Mesenchymal stem cell (in vitro differentiated cells and primary cell): ENCODE results near the gene B2M.
"Not testable (repeated sequence)": the region's sequence is repeated elsewhere in the genome, so short reads cannot be mapped to it uniquely, and the experiment has no call there.

ENCODE experiments used
- DNase-seq: peaks from one replicate; pipeline ENCODE4 v3.0.0-alpha.2; 2013
- H2AFZ ChIP-seq: one replicate; pipeline ENCODE4 v1.6.1; 2013; ENCODE audit warnings: low read depth, mild to moderate bottlenecking, control low read depth, inconsistent platforms, low read length, moderate library complexity
- H2AK5ac ChIP-seq: 2 replicates; pipeline ENCODE4 v1.6.1; 2013; ENCODE audit warnings: low read length, moderate library complexity, mild to moderate bottlenecking, inconsistent platforms; ENCODE audit not compliant: severe bottlenecking
- H2BK120ac ChIP-seq: one replicate; pipeline ENCODE4 v1.6.1; 2013; ENCODE audit warnings: low read depth, mild to moderate bottlenecking, inconsistent platforms, low read length, moderate library complexity
- H2BK12ac ChIP-seq, 2 experiments: one replicate each; pipeline ENCODE4 v1.6.1; 2013; ENCODE audit warnings: inconsistent platforms in 2 of 2, low read length in 2 of 2, mild to moderate bottlenecking in 2 of 2, moderate library complexity in 2 of 2, control low read depth in 1 of 2
- H2BK15ac ChIP-seq: one replicate; pipeline ENCODE4 v1.6.1; 2013; ENCODE audit warnings: mild to moderate bottlenecking, low read depth, inconsistent platforms; ENCODE audit not compliant: poor library complexity, severe bottlenecking
- H2BK5ac ChIP-seq: 2 replicates; pipeline ENCODE4 v1.6.1; 2013; ENCODE audit warnings: low read depth, mild to moderate bottlenecking, low read length, control low read depth, inconsistent platforms; ENCODE audit not compliant: poor library complexity, severe bottlenecking
- H3K14ac ChIP-seq, 2 experiments: one replicate each; pipeline ENCODE4 v1.6.1; 2013; ENCODE audit warnings: inconsistent platforms in 2 of 2, low read length in 2 of 2, control low read depth in 1 of 2, mild to moderate bottlenecking in 1 of 2, moderate library complexity in 1 of 2
- H3K18ac ChIP-seq, 2 experiments: one replicate each; pipeline ENCODE4 v1.6.1; 2013; ENCODE audit warnings: inconsistent platforms in 2 of 2, low read length in 2 of 2, control low read depth in 1 of 2, low read depth in 1 of 2, mild to moderate bottlenecking in 1 of 2
- H3K23ac ChIP-seq, 2 experiments: one replicate each; pipeline ENCODE4 v1.6.1; 2013; ENCODE audit warnings: inconsistent platforms in 2 of 2, low read length in 2 of 2, mild to moderate bottlenecking in 2 of 2, moderate library complexity in 2 of 2, control low read depth in 1 of 2
- H3K27ac ChIP-seq: 2 replicates; pipeline ENCODE4 v1.5.1; 2013; ENCODE audit warnings: mild to moderate bottlenecking, moderate library complexity, low read length, control low read depth, inconsistent platforms; ENCODE audit not compliant: poor library complexity, severe bottlenecking
- H3K27me3 ChIP-seq, 2 experiments: 2 replicates each; pipeline versions ENCODE4 v1.6.1 to v1.7.0; 2013; ENCODE audit warnings: low read length in 2 of 2, mild to moderate bottlenecking in 2 of 2, moderate library complexity in 2 of 2, control low read depth in 1 of 2, inconsistent platforms in 1 of 2; ENCODE audit not compliant: control insufficient read depth in 1 of 2, insufficient read depth in 1 of 2
- H3K36me3 ChIP-seq, 2 experiments: 2 replicates each; pipeline versions ENCODE4 v1.6.1 to v1.7.0; 2013; ENCODE audit warnings: low read length in 2 of 2, control low read depth in 1 of 2, inconsistent platforms in 1 of 2, low read depth in 1 of 2, mild to moderate bottlenecking in 1 of 2; ENCODE audit not compliant: insufficient read depth in 2 of 2, control insufficient read depth in 1 of 2
- H3K4ac ChIP-seq, 2 experiments: one replicate each; pipeline ENCODE4 v1.6.1; 2013; ENCODE audit warnings: inconsistent platforms in 2 of 2, low read length in 2 of 2, mild to moderate bottlenecking in 2 of 2, moderate library complexity in 2 of 2, control low read depth in 1 of 2, low read depth in 1 of 2
- H3K4me1 ChIP-seq: 2 replicates; pipeline ENCODE4 v1.6.1; 2013; ENCODE audit warnings: low read depth, low read length, control low read depth; ENCODE audit not compliant: control insufficient read depth, insufficient read depth
- H3K4me2 ChIP-seq: 2 replicates; pipeline ENCODE4 v1.6.1; 2013; ENCODE audit warnings: low read length, mild to moderate bottlenecking, inconsistent platforms; ENCODE audit not compliant: poor library complexity, severe bottlenecking
- H3K4me3 ChIP-seq, 2 experiments: 2 replicates each; pipeline versions ENCODE4 v1.5.1 to v1.7.0; 2013; ENCODE audit warnings: low read length in 2 of 2, mild to moderate bottlenecking in 2 of 2, control low read depth in 1 of 2, low read depth in 1 of 2; ENCODE audit not compliant: insufficient read depth in 1 of 2
- H3K79me1 ChIP-seq: replicated peaks from 2 replicates; pipeline ENCODE4 v1.6.1; 2013; ENCODE audit warnings: mild to moderate bottlenecking, control low read depth, low read length, inconsistent platforms; ENCODE audit not compliant: poor library complexity, severe bottlenecking
- H3K9ac ChIP-seq: 2 replicates; pipeline ENCODE4 v1.7.0; 2013; ENCODE audit warnings: mild to moderate bottlenecking, low read length, moderate library complexity
- H3K9me3 ChIP-seq: 2 replicates; pipeline ENCODE4 v1.7.0; 2013; ENCODE audit warnings: mild to moderate bottlenecking, low read length; ENCODE audit not compliant: control insufficient read depth
- H4K8ac ChIP-seq: one replicate; pipeline ENCODE4 v1.6.1; 2013; ENCODE audit warnings: inconsistent platforms, mild to moderate bottlenecking, low read length, moderate library complexity
- H4K91ac ChIP-seq: one replicate; pipeline ENCODE4 v1.6.1; 2013; ENCODE audit warnings: mild to moderate bottlenecking, low read length, inconsistent platforms
- WGBS: methylation state at CpG from one replicate; pipeline ENCODE4 v1.1.7; 2013; ENCODE audit warnings: mixed read lengths; 5-methylcytosine and 5-hydroxymethylcytosine counted together

B2M gene

GRCh38 chr15:44719293-44719999 is 8.1 kb downstream of the B2M start:
- peaks cover 9% of the 10 kb centered on the region for H3K79me1 ChIP-seq
- H3K4me3 ChIP-seq, result no peak overlapping the region
- H4K91ac ChIP-seq, result no peak overlapping the region
- H3K36me3 ChIP-seq, result peaks cover 7 to 53% of the 10 kb centered on the region in 2 experiments
- no peak overlapping the region for H2AFZ ChIP-seq
- H3K14ac ChIP-seq, result no peak overlapping the region
- H2BK12ac ChIP-seq, result no peak overlapping the region
- 96% methylated on average over 3 of the region's 4 CpGs for WGBS
- H3K27me3 ChIP-seq, result no peaks in the 10 kb centered on the region
- no peak overlapping the region for H3K23ac ChIP-seq
- no peak overlapping the region for H3K27ac ChIP-seq
- no peak overlapping the region for H3K4me2 ChIP-seq
- no peak overlapping the region for H3K4ac ChIP-seq
- DNase-seq, result peak; percentile 67
- H2BK15ac ChIP-seq, result no peak overlapping the region
- no peaks in the 10 kb centered on the region for H3K4me1 ChIP-seq
- no peak overlapping the region for H3K18ac ChIP-seq
- H2BK5ac ChIP-seq, result no peak overlapping the region
- no peak overlapping the region for H3K9ac ChIP-seq
- H2AK5ac ChIP-seq, result no peak overlapping the region
- no peaks in the 10 kb centered on the region for H3K9me3 ChIP-seq
- no peak overlapping the region for H4K8ac ChIP-seq
- no peak overlapping the region for H2BK120ac ChIP-seq

GRCh38 chr15:44720000-44720435 is 8.7 kb downstream of the B2M start:
- not testable (repeated sequence) for H3K18ac ChIP-seq, H2AK5ac ChIP-seq, H3K4me2 ChIP-seq, H4K8ac ChIP-seq, DNase-seq, H2BK5ac ChIP-seq, H2BK120ac ChIP-seq, H3K4me3 ChIP-seq, H3K27ac ChIP-seq, H3K79me1 ChIP-seq, H3K4me1 ChIP-seq, H3K23ac ChIP-seq, H4K91ac ChIP-seq, H3K9me3 ChIP-seq, H3K4ac ChIP-seq, H3K9ac ChIP-seq, H2AFZ ChIP-seq, H3K27me3 ChIP-seq, H3K14ac ChIP-seq, H2BK15ac ChIP-seq, H2BK12ac ChIP-seq
- 92% methylated on average over 7 of the region's 8 CpGs for WGBS
- peaks cover 7 to 47% of the 10 kb centered on the region in 2 experiments for H3K36me3 ChIP-seq

DNA sequence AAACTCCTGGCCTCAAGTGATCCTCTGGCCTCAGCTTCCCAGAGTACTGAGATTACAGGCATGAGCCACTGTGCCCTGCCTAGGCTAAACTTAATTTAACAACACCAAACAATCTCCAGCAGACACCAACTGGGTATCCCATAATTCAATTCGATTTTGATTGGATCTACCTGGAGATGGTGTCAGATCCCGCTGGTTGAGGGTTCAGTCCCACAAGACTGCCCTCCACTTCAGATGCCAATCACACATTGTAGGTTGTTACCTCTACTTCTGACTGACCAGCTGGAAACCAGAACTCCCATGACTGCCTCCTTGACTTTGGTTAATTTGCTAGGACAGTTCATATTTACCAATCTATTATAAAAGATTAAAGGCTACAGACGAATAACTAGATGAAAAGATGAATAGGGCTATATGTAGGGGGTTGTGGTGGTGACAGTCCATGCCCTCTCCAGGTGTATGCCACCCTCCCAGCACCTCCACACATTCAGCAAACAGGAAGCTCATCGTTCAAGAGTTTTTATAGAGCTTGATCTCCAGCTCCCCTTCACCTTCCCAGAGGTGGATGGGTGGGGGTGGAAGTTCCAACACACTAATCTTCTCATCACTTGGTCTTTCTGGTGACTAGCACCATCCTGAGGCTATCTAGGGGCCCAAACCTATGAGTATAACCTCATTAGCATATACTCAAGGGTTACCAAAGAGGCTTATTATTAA is 9.3 kb downstream of the B2M start:
- no peaks in the 10 kb centered on the region for H3K27me3 ChIP-seq
- H3K79me1 ChIP-seq, result peaks cover 4% of the 10 kb centered on the region
- H3K9ac ChIP-seq, result no peak overlapping the region
- H2BK15ac ChIP-seq, result no peak overlapping the region
- H2BK120ac ChIP-seq, result no peak overlapping the region
- no peak overlapping the region for H2BK12ac ChIP-seq
- H3K14ac ChIP-seq, result no peak overlapping the region
- no peak overlapping the region for H3K18ac ChIP-seq
- no peak overlapping the region for H3K23ac ChIP-seq
- H3K9me3 ChIP-seq, result no peaks in the 10 kb centered on the region
- WGBS, result 96% methylated on average over 2 of the region's 4 CpGs
- H3K36me3 ChIP-seq, result peaks cover 7 to 41% of the 10 kb centered on the region in 2 experiments
- H3K4me3 ChIP-seq, result no peak overlapping the region
- no peak overlapping the region for H2AFZ ChIP-seq
- no peak overlapping the region for H4K91ac ChIP-seq
- no peak overlapping the region for H2AK5ac ChIP-seq
- H4K8ac ChIP-seq, result no peak overlapping the region
- H3K4me2 ChIP-seq, result no peak overlapping the region
- H3K27ac ChIP-seq, result no peak overlapping the region
- H3K4me1 ChIP-seq, result no peaks in the 10 kb centered on the region
- no peak for DNase-seq
- H2BK5ac ChIP-seq, result no peak overlapping the region
- H3K4ac ChIP-seq, result no peak overlapping the region

DNA sequence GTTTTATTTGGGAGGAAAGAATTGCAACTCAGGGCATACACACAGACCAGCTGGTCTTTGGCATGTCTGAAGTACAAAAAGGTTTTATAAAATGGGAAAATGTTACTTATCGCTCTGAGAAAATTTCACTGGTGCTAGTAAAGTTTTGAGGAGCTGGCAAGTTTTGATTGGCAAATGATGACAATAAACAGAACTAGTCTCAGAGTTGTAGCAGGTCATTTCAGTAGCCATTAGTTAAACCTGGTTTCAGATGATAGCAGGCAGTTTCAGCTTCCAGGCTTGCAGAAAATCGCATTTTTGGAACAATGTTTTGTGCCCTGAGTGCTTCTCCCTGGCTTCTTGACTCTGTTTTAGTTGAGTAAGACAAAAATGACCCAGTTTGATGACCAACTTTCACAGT is 10.7 kb downstream of the B2M start:
- Histone ChIP-seq H3K4me2 (no peak overlapping the region), H4K91ac (no peak overlapping the region), H3K9me3 (no peaks in the 10 kb centered on the region), H3K27ac (no peak overlapping the region), H3K23ac (no peak overlapping the region), H2AK5ac (no peak overlapping the region), H2BK12ac (no peak overlapping the region), H3K9ac (no peak overlapping the region), H2BK15ac (no peak overlapping the region), H3K4me3 (no peak overlapping the region), H2BK5ac (no peak overlapping the region), H3K4ac (no peak overlapping the region), H4K8ac (no peak overlapping the region), H3K27me3 (no peaks in the 10 kb centered on the region), H2AFZ (no peak overlapping the region), H3K36me3 (peaks cover 0 to 27% of the 10 kb centered on the region in 2 experiments), H2BK120ac (no peak overlapping the region), H3K18ac (no peak overlapping the region), H3K4me1 (peaks cover 5% of the 10 kb centered on the region), H3K14ac (no peak overlapping the region), H3K79me1 (no peaks in the 10 kb centered on the region)
- DNase-seq, result no peak
- WGBS, result 88% methylated on average over 2 of the region's 2 CpGs
